Naive thymus-derived CD4-positive, alpha-beta T cell (primary cell): ENCODE results near the gene ITGAD. TPM values are rescaled to one million over a fixed set of nuclear protein-coding genes. Genes with fewer than 3 reads are reported as not detected.

ENCODE experiments used
- ATAC-seq: fragments of 150-1000 bp; cut with Tn5 transposase; 2 replicates; pipeline ENCODE4 v1.10.0; 2021; ENCODE audit warnings: mild to moderate bottlenecking, moderate library complexity
- CTCF ChIA-PET: fragments of 350-600 bp; sonication (Branson Sonifier 250); formaldehyde crosslinking; loops from one replicate; lab custom pipeline; 2021; ENCODE audit warnings: antibody characterized with exemption; lab: Charles Lee
- POLR2A ChIA-PET: fragments of 350-600 bp; sonication (Branson Sonifier 250); formaldehyde crosslinking; loops from one replicate; lab custom pipeline; 2021; ENCODE audit warnings: antibody characterized with exemption, inconsistent platforms; lab: Charles Lee
- DNase-seq, 9 donors: peaks; one replicate each; pipeline versions ENCODE4 v3.0.0 to v3.0.0-alpha.2; 2020 to 2022; ENCODE audit warnings: mixed read lengths in 1 of 9
- H3K27ac ChIP-seq: one replicate; pipeline ENCODE4 v1.7.0; 2013; ENCODE audit warnings: mild to moderate bottlenecking, low read depth, low read length, moderate library complexity
- H3K27me3 ChIP-seq, 2 donors: one replicate each; pipeline ENCODE4 v1.7.0; 2013; ENCODE audit warnings: low read length in 2 of 2, mild to moderate bottlenecking in 2 of 2, moderate library complexity in 2 of 2; ENCODE audit not compliant: control insufficient read depth in 2 of 2, insufficient read depth in 2 of 2
- H3K36me3 ChIP-seq, 3 experiments: 1 replicate in 2 of 3; 2 replicates in 1 of 3; pipeline ENCODE4 v1.7.0; 2013; ENCODE audit warnings: low read length in 3 of 3, mild to moderate bottlenecking in 3 of 3, moderate library complexity in 1 of 3; ENCODE audit not compliant: insufficient read depth in 3 of 3, control insufficient read depth in 2 of 3
- H3K4me1 ChIP-seq, 2 donors: one replicate each; pipeline ENCODE4 v1.7.0; 2013; ENCODE audit warnings: low read length in 2 of 2, mild to moderate bottlenecking in 2 of 2, moderate library complexity in 1 of 2; ENCODE audit not compliant: control insufficient read depth in 2 of 2, insufficient read depth in 2 of 2
- H3K4me3 ChIP-seq: 2 replicates; pipeline ENCODE4 v1.7.0; 2013; ENCODE audit warnings: mild to moderate bottlenecking, low read length
- H3K9me3 ChIP-seq, 3 experiments: 1 replicate in 2 of 3; 2 replicates in 1 of 3; pipeline ENCODE4 v1.7.0; 2013; ENCODE audit warnings: low read length in 3 of 3; ENCODE audit not compliant: control insufficient read depth in 2 of 3
- H3K27ac Mint-ChIP-seq, 9 donors: one replicate each; pipeline ENCODE4 v1.8.0; 2020 to 2022; ENCODE audit warnings: mixed read lengths in 9 of 9, mild to moderate bottlenecking in 8 of 9, moderate library complexity in 5 of 9, inconsistent platforms in 2 of 9
- H3K27me3 Mint-ChIP-seq, 5 donors: one replicate each; pipeline ENCODE4 v1.8.0; 2021 to 2022; ENCODE audit warnings: mixed read lengths in 5 of 5, mild to moderate bottlenecking in 1 of 5
- H3K36me3 Mint-ChIP-seq, 5 donors: one replicate each; pipeline ENCODE4 v1.8.0; 2020 to 2022; ENCODE audit warnings: mixed read lengths in 5 of 5, mild to moderate bottlenecking in 3 of 5, inconsistent platforms in 1 of 5
- H3K4me1 Mint-ChIP-seq, 7 donors: one replicate each; pipeline ENCODE4 v1.8.0; 2020 to 2022; ENCODE audit warnings: mixed read lengths in 7 of 7, mild to moderate bottlenecking in 3 of 7, inconsistent platforms in 1 of 7
- H3K4me3 Mint-ChIP-seq, 10 donors: one replicate each; pipeline ENCODE4 v1.8.0; 2020 to 2022; ENCODE audit warnings: mild to moderate bottlenecking in 10 of 10, mixed read lengths in 10 of 10, moderate library complexity in 6 of 10, inconsistent platforms in 2 of 10
- H3K9me3 Mint-ChIP-seq, 11 donors: one replicate each; pipeline ENCODE4 v1.8.0; 2020 to 2022; ENCODE audit warnings: mixed read lengths in 11 of 11, mild to moderate bottlenecking in 4 of 11, inconsistent platforms in 1 of 11, moderate library complexity in 1 of 11
- intact Hi-C, 2 donors: fragments of 100-400 bp; cut with micrococcal nuclease; formaldehyde crosslinking; loops; one replicate each; pipeline ENCODE4 v1.15.1; 2023
- polyA plus RNA-seq, 2 donors: library from polyadenylated mRNA; unstranded; fragments of 300-500 nt; fragmentation: Illumina TruSeq; gene quantifications; one replicate each; pipeline ENCODE4 v1.2.3, GENCODE V29; 2021
- total RNA-seq, 6 experiments: library from RNA in 5 of 6; stranded (reverse) in 5 of 6; gene quantifications; 1 replicate in 5 of 6; 2 replicates in 1 of 6; pipeline ENCODE4 v1.2.3 and lab custom pipeline; 2021 to 2026

Gene ITGAD
- total and polyA plus RNA-seq, 7 experiments from 2014 or later, result 0.24 to 1.3 TPM; not detected in 5

DNA sequence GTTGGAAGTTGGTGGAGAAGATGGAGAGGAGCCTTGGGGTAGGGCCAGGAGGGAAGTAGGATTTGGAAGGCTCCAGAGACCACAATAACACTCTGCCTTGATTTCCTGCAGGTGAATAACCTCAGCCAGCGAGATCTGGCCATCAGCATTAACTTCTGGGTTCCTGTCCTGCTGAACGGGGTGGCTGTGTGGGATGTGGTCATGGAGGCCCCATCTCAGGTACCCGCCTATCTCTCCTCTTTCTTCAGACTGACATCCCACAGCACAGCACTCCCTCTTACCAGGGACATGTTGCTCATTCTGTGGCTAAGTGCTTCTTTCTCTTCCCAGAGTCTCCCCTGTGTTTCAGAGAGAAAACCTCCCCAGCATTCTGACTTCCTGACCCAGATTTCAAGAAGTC lies 30.1 kb downstream of the ITGAD start:
- ATAC-seq, result no peak
- peaks cover 0 to 5% (median 0%) of the 10 kb centered on the region in 11 donors for H3K9me3 Mint-ChIP-seq

DNA sequence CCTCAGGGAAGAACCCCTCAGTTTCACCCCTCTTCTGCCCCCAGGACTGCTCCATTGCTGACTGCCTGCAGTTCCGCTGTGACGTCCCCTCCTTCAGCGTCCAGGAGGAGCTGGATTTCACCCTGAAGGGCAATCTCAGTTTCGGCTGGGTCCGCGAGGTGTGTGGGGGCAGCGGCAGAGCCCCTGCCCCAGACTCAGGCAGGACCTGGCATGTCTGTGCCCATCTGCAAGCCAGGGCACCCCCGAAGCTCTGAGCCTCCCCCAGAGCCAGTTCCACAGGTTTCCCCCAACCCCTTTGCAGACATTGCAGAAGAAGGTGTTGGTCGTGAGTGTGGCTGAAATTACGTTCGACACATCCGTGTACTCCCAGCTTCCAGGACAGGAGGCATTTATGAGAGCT lies 30.7 kb downstream of the ITGAD start:
- Mint-ChIP-seq H3K4me3 (no peak overlapping the region), H3K27ac (peak overlapping the region in 1 of 9 donors; percentile 34), H3K4me1 (peaks cover 0 to 35% (median 6%) of the 10 kb centered on the region in 7 donors), H3K27me3 (peaks cover 0 to 7% (median 0%) of the 10 kb centered on the region in 5 donors), H3K36me3 (peaks cover 0 to 5% (median 0%) of the 10 kb centered on the region in 5 donors), H3K9me3 (peaks cover 0 to 4% (median 0%) of the 10 kb centered on the region in 11 donors)
- Histone ChIP-seq H3K4me3 (no peak overlapping the region), H3K9me3 (no peaks in the 10 kb centered on the region), H3K27me3 (no peaks in the 10 kb centered on the region), H3K36me3 (no peaks in the 10 kb centered on the region), H3K27ac (no peak overlapping the region), H3K4me1 (peaks cover 0 to 41% of the 10 kb centered on the region in 2 donors)
- no peak for ATAC-seq
- ChIA-PET POLR2A (no interaction called here), CTCF (no interaction called here)
- DNase-seq, result no peak
- intact Hi-C loops, result loop anchor here in 1 of 2 donors (5.0 kb wide), 1 partner anchor 36 kb away; no protein-coding TSS in a partner anchor

More for the DNA sequence above, 30.1 kb downstream of the ITGAD start:
- Mint-ChIP-seq H3K27me3 (peaks cover 0 to 8% (median 0%) of the 10 kb centered on the region in 5 donors), H3K27ac (peak overlapping the region in 2 of 9 donors; percentile 5 to 34), H3K4me1 (peaks cover 0 to 39% (median 6%) of the 10 kb centered on the region in 7 donors), H3K36me3 (peaks cover 0 to 5% (median 0%) of the 10 kb centered on the region in 5 donors), H3K4me3 (peak overlapping the region in 1 of 10 donors; percentile 7)
- H3K4me1 ChIP-seq, result peaks cover 0 to 44% of the 10 kb centered on the region in 2 donors
- H3K4me3 ChIP-seq, result no peak overlapping the region
- H3K9me3 ChIP-seq, result no peaks in the 10 kb centered on the region
- no peaks in the 10 kb centered on the region for H3K27me3 ChIP-seq
- no peaks in the 10 kb centered on the region for H3K36me3 ChIP-seq
- DNase-seq, result no peak
- CTCF ChIA-PET, result no interaction called here
- no peak overlapping the region for H3K27ac ChIP-seq
- POLR2A ChIA-PET, result no interaction called here
- intact Hi-C loops, result loop anchor here in 1 of 2 donors (5.0 kb wide), 1 partner anchor 36 kb away; no protein-coding TSS in a partner anchor

DNA sequence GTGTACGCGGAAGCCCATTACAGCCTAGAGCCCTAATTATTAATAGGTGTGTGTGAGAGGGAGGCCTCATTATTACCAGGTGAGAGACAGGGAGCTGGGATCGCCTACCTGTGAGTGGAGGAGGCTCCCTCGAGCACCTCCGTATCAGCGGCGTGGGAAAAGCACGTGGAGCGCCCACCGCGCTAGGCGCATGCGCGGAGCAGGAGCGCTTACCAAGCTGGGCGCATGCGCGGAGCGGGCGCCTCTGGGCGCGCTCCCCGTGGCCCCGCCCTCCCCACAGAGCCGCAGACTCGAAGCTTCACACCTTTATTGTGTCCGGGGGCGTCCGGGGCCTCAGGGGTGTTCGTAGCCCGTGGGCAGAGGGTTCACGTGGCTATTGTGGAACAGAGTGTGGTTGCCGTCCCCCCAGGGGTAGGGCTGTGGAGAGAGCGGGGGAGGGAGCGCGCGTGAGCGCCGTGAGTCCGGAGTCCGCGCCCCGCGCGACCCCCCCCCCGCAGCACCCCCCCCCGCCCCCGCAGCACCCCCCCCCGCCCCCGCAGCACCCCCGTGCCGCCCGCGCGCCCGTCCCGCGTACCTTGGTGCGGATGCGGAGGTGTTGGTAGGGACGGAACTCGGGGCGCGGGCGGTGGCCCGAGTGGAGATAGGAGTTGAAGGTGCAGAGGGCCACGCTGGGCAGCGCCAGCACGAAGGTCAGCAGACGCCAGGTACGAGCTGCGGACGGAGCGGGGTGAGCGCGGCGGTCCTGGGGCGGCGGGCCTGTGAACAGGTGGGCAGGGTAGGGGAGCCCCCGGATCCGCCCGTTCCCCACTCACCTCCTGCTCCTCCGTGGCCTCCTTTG lies 34.5 kb downstream of the ITGAD start:
- intact Hi-C loops, result no loop called here
- Histone ChIP-seq H3K27me3 (no peaks in the 10 kb centered on the region), H3K9me3 (no peaks in the 10 kb centered on the region), H3K36me3 (no peaks in the 10 kb centered on the region), H3K4me3 (no peak overlapping the region), H3K27ac (no peak overlapping the region), H3K4me1 (peaks cover 0 to 10% of the 10 kb centered on the region in 2 donors)
- peaks cover 0 to 24% (median 5%) of the 10 kb centered on the region in 7 donors for H3K4me1 Mint-ChIP-seq
- H3K36me3 Mint-ChIP-seq, result no peaks in the 10 kb centered on the region
- CTCF ChIA-PET, result interaction anchor here (0.6 to 1.5 kb wide), 2 partner anchors 15 to 445 kb away, joined by 3 to 9 read pairs; partner anchors contain the start of gene ZNF843
- peak overlapping the region in 9 of 10 donors; percentile 26 to 68 (median 55) for H3K4me3 Mint-ChIP-seq
- peak; percentile 55 to 77 (median 64) for DNase-seq
- H3K27ac Mint-ChIP-seq, result no peak overlapping the region
- ATAC-seq, result peak; percentile 75
- H3K27me3 Mint-ChIP-seq, result peaks cover 0 to 5% (median 0%) of the 10 kb centered on the region in 5 donors
- POLR2A ChIA-PET, result interaction anchor here (0.9 to 1.3 kb wide), 3 partner anchors 15 to 225 kb away, joined by 3 read pairs; partner anchors contain the start of genes PYCARD and ZNF843
- H3K9me3 Mint-ChIP-seq, result no peaks in the 10 kb centered on the region

GRCh38 chr16:31428279-31428597 lies 35.1 kb downstream of the ITGAD start, which contains the start of gene COX6A2:
Gene COX6A2 (minus strand): TSS chr16:31428360. CDS start chr16:31428325, 35 bp downstream.
- peak within 1 kb of the TSS in 1 of 9 donors; percentile 66 for H3K27ac Mint-ChIP-seq
- no peaks in the 10 kb centered on the region for H3K9me3 Mint-ChIP-seq

GRCh38 chr16:31428638-31429247 lies 35.6 kb downstream of the ITGAD start:
- POLR2A ChIA-PET, result interaction anchor here (0.8 to 1.2 kb wide), 2 partner anchors 13 to 353 kb away, joined by 3 read pairs; partner anchors contain the start of gene ZNF843
- no peak for DNase-seq
- CTCF ChIA-PET, result interaction anchor here (0.6 kb wide), 1 partner anchor 446 kb away, joined by 3 read pairs; no protein-coding TSS in a partner anchor

More at GRCh38 chr16:31428279-31428597, 35.1 kb downstream of the ITGAD start, which contains the start of gene COX6A2:
- intact Hi-C loops, result no loop called here
- Mint-ChIP-seq H3K27me3 (peaks cover 0 to 5% (median 0%) of the 10 kb centered on the region in 5 donors), H3K4me3 (peak within 1 kb of the TSS; percentile 55 to 86 (median 66)), H3K36me3 (no peaks in the 10 kb centered on the region), H3K4me1 (peaks cover 0 to 20% (median 5%) of the 10 kb centered on the region in 7 donors)
- DNase-seq (no peak), ATAC-seq (no peak)
- Histone ChIP-seq H3K27ac (no peak within 1 kb of the TSS), H3K9me3 (no peaks in the 10 kb centered on the region), H3K27me3 (no peaks in the 10 kb centered on the region), H3K4me1 (peaks cover 0 to 4% of the 10 kb centered on the region in 2 donors), H3K36me3 (no peaks in the 10 kb centered on the region), H3K4me3 (no peak within 1 kb of the TSS)
- ChIA-PET CTCF (interaction anchor here (0.6 to 1.5 kb wide), 2 partner anchors 15 to 446 kb away, joined by 3 to 9 read pairs; partner anchors contain the start of gene ZNF843), POLR2A (interaction anchor here (0.8 to 1.3 kb wide), 3 partner anchors 14 to 352 kb away, joined by 3 read pairs; partner anchors contain the start of gene ZNF843)

GRCh38 chr16:31429314-31429713 lies 36.2 kb downstream of the ITGAD start:
- CTCF ChIA-PET, result no interaction called here
- Histone ChIP-seq H3K4me1 (no peaks in the 10 kb centered on the region), H3K9me3 (no peaks in the 10 kb centered on the region), H3K4me3 (no peak overlapping the region), H3K27ac (no peak overlapping the region), H3K36me3 (no peaks in the 10 kb centered on the region), H3K27me3 (no peaks in the 10 kb centered on the region)
- peaks cover 0 to 16% (median 5%) of the 10 kb centered on the region in 7 donors for H3K4me1 Mint-ChIP-seq
- ATAC-seq, result no peak
- H3K36me3 Mint-ChIP-seq, result no peaks in the 10 kb centered on the region
- H3K27me3 Mint-ChIP-seq, result peaks cover 0 to 5% (median 0%) of the 10 kb centered on the region in 5 donors
- H3K9me3 Mint-ChIP-seq, result no peaks in the 10 kb centered on the region
- intact Hi-C loops, result no loop called here
- no peak for DNase-seq
- H3K27ac Mint-ChIP-seq, result no peak overlapping the region
- POLR2A ChIA-PET, result interaction anchor here (0.8 to 1.2 kb wide), 2 partner anchors 13 to 354 kb away, joined by 3 read pairs; partner anchors contain the start of gene ZNF843
- peak overlapping the region in 1 of 10 donors; percentile 12 for H3K4me3 Mint-ChIP-seq

More at GRCh38 chr16:31428638-31429247, 35.6 kb downstream of the ITGAD start:
- Histone ChIP-seq H3K36me3 (no peaks in the 10 kb centered on the region), H3K27me3 (no peaks in the 10 kb centered on the region), H3K4me1 (no peaks in the 10 kb centered on the region), H3K27ac (no peak overlapping the region), H3K4me3 (no peak overlapping the region), H3K9me3 (no peaks in the 10 kb centered on the region)
- Mint-ChIP-seq H3K4me1 (peaks cover 0 to 16% (median 5%) of the 10 kb centered on the region in 7 donors), H3K4me3 (peak overlapping the region in 7 of 10 donors; percentile 10 to 86 (median 64)), H3K27ac (no peak overlapping the region), H3K9me3 (no peaks in the 10 kb centered on the region), H3K36me3 (no peaks in the 10 kb centered on the region), H3K27me3 (peaks cover 0 to 5% (median 0%) of the 10 kb centered on the region in 5 donors)
- ATAC-seq, result no peak
- intact Hi-C loops, result no loop called here
